Measurements from ENCODE around the gene AANAT.

Gene AANAT

GRCh38 chr17:76495663-76496400 is 28.4 kb downstream of the AANAT start:
- TF ChIP-seq RAD21 (IDR thresholded peaks at IDR 0.05; ENCODE audit: low read depth) (no peak), TAF1 (IDR thresholded peaks at IDR 0.05; ENCODE audit: low read depth) (no peak), NFIC (IDR thresholded peaks at IDR 0.05) (no peak), CREB1 (IDR thresholded peaks at IDR 0.05; ENCODE audit: low read depth) (no peak), EP300 (IDR thresholded peaks at IDR 0.05; ENCODE audit: borderline replicate concordance) (no peak), MAX (IDR thresholded peaks at IDR 0.05) (no peak), USF1 (IDR thresholded peaks at IDR 0.05) (no peak), YY1 (IDR thresholded peaks at IDR 0.05; ENCODE audit: low read depth) (no peak), REST (IDR thresholded peaks at IDR 0.05; ENCODE audit: low read depth) (no peak), EGR1 (IDR thresholded peaks at IDR 0.05) (no peak), CEBPB (IDR thresholded peaks at IDR 0.05) (no peak), TCF12 (IDR thresholded peaks at IDR 0.05; ENCODE audit: low read depth) (no peak), ZBTB7A (IDR thresholded peaks at IDR 0.05; ENCODE audit: low read depth) (no peak), TEAD4 (IDR thresholded peaks at IDR 0.05) (no peak), FOXM1 (IDR thresholded peaks at IDR 0.05; ENCODE audit: borderline replicate concordance, low read depth) (no peak)

- TF ChIP-seq CEBPB (IDR thresholded peaks at IDR 0.05), result no peak
- no peak for TF ChIP-seq TAF1 (IDR thresholded peaks at IDR 0.05; ENCODE audit: low read depth)
- no peak for TF ChIP-seq EGR1 (IDR thresholded peaks at IDR 0.05)
- TF ChIP-seq YY1 (IDR thresholded peaks at IDR 0.05; ENCODE audit: low read depth), result no peak
- TF ChIP-seq CREB1 (IDR thresholded peaks at IDR 0.05; ENCODE audit: low read depth), result no peak
- TF ChIP-seq ZBTB7A (IDR thresholded peaks at IDR 0.05; ENCODE audit: low read depth), result no peak
- TF ChIP-seq RAD21 (IDR thresholded peaks at IDR 0.05; ENCODE audit: low read depth), result no peak
- no peak for TF ChIP-seq USF1 (IDR thresholded peaks at IDR 0.05)
Measured at GRCh38 chr17:76496464-76496863, 29.1 kb downstream of the AANAT start.

- TF ChIP-seq TAF1 (IDR thresholded peaks at IDR 0.05; ENCODE audit: low read depth) (no peak), YY1 (IDR thresholded peaks at IDR 0.05; ENCODE audit: low read depth) (no peak), EP300 (IDR thresholded peaks at IDR 0.05; ENCODE audit: borderline replicate concordance) (no peak), ZBTB7A (IDR thresholded peaks at IDR 0.05; ENCODE audit: low read depth) (no peak), CREB1 (IDR thresholded peaks at IDR 0.05; ENCODE audit: low read depth) (no peak), FOXM1 (IDR thresholded peaks at IDR 0.05; ENCODE audit: borderline replicate concordance, low read depth) (no peak), RAD21 (IDR thresholded peaks at IDR 0.05; ENCODE audit: low read depth) (no peak), NFIC (IDR thresholded peaks at IDR 0.05) (no peak), EGR1 (IDR thresholded peaks at IDR 0.05) (no peak), REST (IDR thresholded peaks at IDR 0.05; ENCODE audit: low read depth) (no peak), USF1 (IDR thresholded peaks at IDR 0.05) (no peak), MAX (IDR thresholded peaks at IDR 0.05) (no peak), TCF12 (IDR thresholded peaks at IDR 0.05; ENCODE audit: low read depth) (no peak), TEAD4 (IDR thresholded peaks at IDR 0.05) (no peak)
Measured at GRCh38 chr17:76497699-76497978, 30.2 kb downstream of the AANAT start.

GRCh38 chr17:76497979-76498875 is 30.8 kb downstream of the AANAT start:
- TF ChIP-seq EGR1 (IDR thresholded peaks at IDR 0.05) (no peak), CREB1 (IDR thresholded peaks at IDR 0.05; ENCODE audit: low read depth) (no peak), TAF1 (IDR thresholded peaks at IDR 0.05; ENCODE audit: low read depth) (no peak), NFIC (IDR thresholded peaks at IDR 0.05) (no peak), RAD21 (IDR thresholded peaks at IDR 0.05; ENCODE audit: low read depth) (no peak), YY1 (IDR thresholded peaks at IDR 0.05; ENCODE audit: low read depth) (no peak), USF1 (IDR thresholded peaks at IDR 0.05) (no peak), EP300 (IDR thresholded peaks at IDR 0.05; ENCODE audit: borderline replicate concordance) (no peak), ZBTB7A (IDR thresholded peaks at IDR 0.05; ENCODE audit: low read depth) (no peak), CEBPB (IDR thresholded peaks at IDR 0.05) (no peak), TEAD4 (IDR thresholded peaks at IDR 0.05) (no peak), MAX (IDR thresholded peaks at IDR 0.05) (no peak), FOXM1 (IDR thresholded peaks at IDR 0.05; ENCODE audit: borderline replicate concordance, low read depth) (no peak)

Data from Ishikawa (cell line).